Tibial nerve (tissue), 4 donors: Measurements from ENCODE around the gene UBASH3B.

Source experiments
- CTCF ChIP-seq, 5 experiments: fragments of 200-600 bp in 3 of 5; fragments of 450-650 bp in 2 of 5; sonication (generic) in 3 of 5; IDR thresholded peaks; one replicate each; pipeline ENCODE4 v1.5.1; 2016 to 2019; ENCODE audit warnings: antibody characterized with exemption in 5 of 5, mild to moderate bottlenecking in 3 of 5, moderate library complexity in 2 of 5
- EP300 ChIP-seq, 2 donors: sonication (generic); formaldehyde crosslinking; IDR thresholded peaks; one replicate each; pipeline ENCODE4 v1.6.1; 2017; ENCODE audit warnings: antibody characterized with exemption in 2 of 2, mild to moderate bottlenecking in 1 of 2

GRCh38 chr11:122649116-122649515 lies 6.4 kb upstream of the UBASH3B start:
- TF ChIP-seq EP300 (IDR thresholded peaks at IDR 0.05): no peak
- TF ChIP-seq CTCF (IDR thresholded peaks at IDR 0.05): no peak
